ENCODE results near the gene ATF1. TPM values are rescaled to one million over a fixed set of nuclear protein-coding genes. Genes with fewer than 3 reads are reported as not detected.

The ATF1 gene
- total RNA-seq, 1 donor from 2014 or later = 25.0 TPM

GRCh38 chr12:50746431-50746830 is 17.5 kb upstream of the ATF1 start:
- H3K27ac ChIP-seq (ENCODE audit: low read depth, low read length) = no peak overlapping the region
- DNase-seq (ENCODE audit: low read depth) (no peak), FAIRE-seq (no peak)
- H3K79me2 ChIP-seq (ENCODE audit: insufficient read depth, low read length) = no peaks in the 10 kb centered on the region
- no peaks in the 10 kb centered on the region for H3K9me3 ChIP-seq (ENCODE audit: insufficient read depth, low read depth, low read length)
- no peaks in the 10 kb centered on the region for H3K27me3 Mint-ChIP-seq (ENCODE audit: low read depth, unreplicated experiment)
- no peaks in the 10 kb centered on the region for H3K9me3 Mint-ChIP-seq (ENCODE audit: unreplicated experiment)
- H3K27ac Mint-ChIP-seq (ENCODE audit: unreplicated experiment) = no peak overlapping the region
- H3K4me3 ChIP-seq (ENCODE audit: insufficient read depth, low read depth, low read length) = no peak overlapping the region
- H3K4me1 Mint-ChIP-seq (ENCODE audit: low read depth, unreplicated experiment) = peaks cover 2% of the 10 kb centered on the region
- H3K4me2 ChIP-seq (ENCODE audit: low read length) = no peak overlapping the region
- H3K36me3 ChIP-seq (ENCODE audit: insufficient read depth, low read length) = peaks cover 46% of the 10 kb centered on the region
- no peaks in the 10 kb centered on the region for H3K4me1 ChIP-seq (ENCODE audit: insufficient read depth, low read length)
- H2AFZ ChIP-seq (ENCODE audit: low read depth, low read length) = no peak overlapping the region
- H3K9ac ChIP-seq (ENCODE audit: low read length) = no peak overlapping the region
- H3K36me3 Mint-ChIP-seq (ENCODE audit: low read depth, unreplicated experiment) = peaks cover 38% of the 10 kb centered on the region
- no peak overlapping the region for H3K4me3 Mint-ChIP-seq (ENCODE audit: unreplicated experiment)
- H4K20me1 ChIP-seq (ENCODE audit: insufficient read depth, low read length) = no peaks in the 10 kb centered on the region
- TF ChIP-seq EZH2 (IDR thresholded peaks at IDR 0.05; ENCODE audit: insufficient read depth, low read length) (no peak), CTCF (IDR thresholded peaks at IDR 0.05; ENCODE audit: insufficient read depth, low read depth, low read length) (no peak)
- H3K27me3 ChIP-seq (ENCODE audit: insufficient read depth, low read length) = no peaks in the 10 kb centered on the region

- no peak for TF ChIP-seq CTCF (IDR thresholded peaks at IDR 0.05; ENCODE audit: insufficient read depth, low read depth, low read length)
- Histone ChIP-seq H3K79me2 (ENCODE audit: insufficient read depth, low read length) (no peaks in the 10 kb centered on the region), H3K4me3 (ENCODE audit: insufficient read depth, low read depth, low read length) (no peak overlapping the region), H3K9me3 (ENCODE audit: insufficient read depth, low read depth, low read length) (no peaks in the 10 kb centered on the region), H3K27ac (ENCODE audit: low read depth, low read length) (no peak overlapping the region), H2AFZ (ENCODE audit: low read depth, low read length) (no peak overlapping the region), H4K20me1 (ENCODE audit: insufficient read depth, low read length) (no peaks in the 10 kb centered on the region), H3K4me2 (ENCODE audit: low read length) (no peak overlapping the region), H3K36me3 (ENCODE audit: insufficient read depth, low read length) (peaks cover 36% of the 10 kb centered on the region), H3K4me1 (ENCODE audit: insufficient read depth, low read length) (no peaks in the 10 kb centered on the region), H3K9ac (ENCODE audit: low read length) (no peak overlapping the region), H3K27me3 (ENCODE audit: insufficient read depth, low read length) (no peaks in the 10 kb centered on the region)
- H3K9me3 Mint-ChIP-seq (ENCODE audit: unreplicated experiment) = no peaks in the 10 kb centered on the region
- peaks cover 36% of the 10 kb centered on the region for H3K36me3 Mint-ChIP-seq (ENCODE audit: low read depth, unreplicated experiment)
- no peak for DNase-seq (ENCODE audit: low read depth)
- no peak overlapping the region for H3K4me3 Mint-ChIP-seq (ENCODE audit: unreplicated experiment)
- peak overlapping the region; percentile 26 for H3K27ac Mint-ChIP-seq (ENCODE audit: unreplicated experiment)
- FAIRE-seq = no peak
- peaks cover 10% of the 10 kb centered on the region for H3K4me1 Mint-ChIP-seq (ENCODE audit: low read depth, unreplicated experiment)
- H3K27me3 Mint-ChIP-seq (ENCODE audit: low read depth, unreplicated experiment) = no peaks in the 10 kb centered on the region
These were observed 16.1 kb upstream of the ATF1 start for GRCh38 chr12:50747817-50748216.

GRCh38 chr12:50749459-50749882 is 14.4 kb upstream of the ATF1 start:
- FAIRE-seq (no peak), DNase-seq (ENCODE audit: low read depth) (no peak)
- TF ChIP-seq EZH2 (IDR thresholded peaks at IDR 0.05; ENCODE audit: insufficient read depth, low read length) (no peak), CTCF (IDR thresholded peaks at IDR 0.05; ENCODE audit: insufficient read depth, low read depth, low read length) (no peak)
- Mint-ChIP-seq H3K27ac (ENCODE audit: unreplicated experiment) (no peak overlapping the region), H3K4me1 (ENCODE audit: low read depth, unreplicated experiment) (peaks cover 10% of the 10 kb centered on the region), H3K27me3 (ENCODE audit: low read depth, unreplicated experiment) (no peaks in the 10 kb centered on the region), H3K4me3 (ENCODE audit: unreplicated experiment) (no peak overlapping the region), H3K9me3 (ENCODE audit: unreplicated experiment) (no peaks in the 10 kb centered on the region), H3K36me3 (ENCODE audit: low read depth, unreplicated experiment) (peaks cover 26% of the 10 kb centered on the region)
- H3K4me3 ChIP-seq (ENCODE audit: insufficient read depth, low read depth, low read length) = no peak overlapping the region
- no peaks in the 10 kb centered on the region for H3K79me2 ChIP-seq (ENCODE audit: insufficient read depth, low read length)
- H4K20me1 ChIP-seq (ENCODE audit: insufficient read depth, low read length) = no peaks in the 10 kb centered on the region
- H3K4me2 ChIP-seq (ENCODE audit: low read length) = no peak overlapping the region
- no peak overlapping the region for H3K9ac ChIP-seq (ENCODE audit: low read length)
- no peaks in the 10 kb centered on the region for H3K4me1 ChIP-seq (ENCODE audit: insufficient read depth, low read length)
- H3K27me3 ChIP-seq (ENCODE audit: insufficient read depth, low read length) = no peaks in the 10 kb centered on the region
- H2AFZ ChIP-seq (ENCODE audit: low read depth, low read length) = no peak overlapping the region
- no peak overlapping the region for H3K27ac ChIP-seq (ENCODE audit: low read depth, low read length)
- H3K9me3 ChIP-seq (ENCODE audit: insufficient read depth, low read depth, low read length) = no peaks in the 10 kb centered on the region
- peaks cover 30% of the 10 kb centered on the region for H3K36me3 ChIP-seq (ENCODE audit: insufficient read depth, low read length)
